OCI-LY7 (cell line): ENCODE measurements around the gene MEIS2. TPM values are rescaled to one million over a fixed set of nuclear protein-coding genes. Genes with fewer than 3 reads are reported as not detected.

Source experiments
- BruUV-seq: library from RNA; stranded (reverse); fragments of 400-500 nt; replicated peaks from 2 replicates; lab custom pipeline; 2021; lab: Mats Ljungman, UMichigan
- CTCF ChIA-PET: fragments of 300-600 bp; sonication (Branson Sonifier 250); formaldehyde crosslinking; loops from one replicate; lab custom pipeline; 2022; ENCODE audit warnings: antibody characterized with exemption; ENCODE audit not compliant: unreplicated experiment; lab: Charles Lee
- POLR2A ChIA-PET: fragments of 300-600 bp; sonication (Branson Sonifier 250); formaldehyde crosslinking; loops from one replicate; lab custom pipeline; 2022; ENCODE audit warnings: antibody characterized with exemption; lab: Charles Lee
- DNase-seq: peaks from one replicate; pipeline ENCODE4 v3.0.0-alpha.2; 2015; ENCODE audit warnings: low spot score
- H2AFZ ChIP-seq: fragments of 200-600 bp; sonication (generic), shearing (Covaris generic); 2 replicates; pipeline ENCODE4 v1.6.1; 2014; ENCODE audit warnings: mild to moderate bottlenecking, antibody characterized with exemption, low read length, moderate library complexity
- H3K27ac ChIP-seq: fragments of 200-600 bp; sonication (generic); 2 replicates; pipeline ENCODE4 v1.5.1; 2014; ENCODE audit warnings: mixed run types, low read depth, mild to moderate bottlenecking, moderate library complexity, low read length, inconsistent platforms; ENCODE audit not compliant: poor library complexity, severe bottlenecking
- H3K36me3 ChIP-seq: fragments of 200-600 bp; sonication (generic); 2 replicates; pipeline ENCODE4 v1.6.1; 2014; ENCODE audit warnings: mild to moderate bottlenecking, antibody characterized with exemption, low read length, moderate library complexity, mixed read lengths; ENCODE audit not compliant: insufficient read depth
- H3K4me1 ChIP-seq: fragments of 200-600 bp; sonication (generic); 2 replicates; pipeline ENCODE4 v1.5.1; 2014; ENCODE audit warnings: mild to moderate bottlenecking, low read length; ENCODE audit not compliant: insufficient read depth, poor library complexity, severe bottlenecking
- H3K4me2 ChIP-seq: fragments of 200-600 bp; sonication (generic); 2 replicates; pipeline ENCODE4 v1.6.1; 2014; ENCODE audit warnings: mild to moderate bottlenecking, low read length
- H3K4me3 ChIP-seq: fragments of 200-600 bp; sonication (generic); 2 replicates; pipeline ENCODE4 v1.5.1; 2014; ENCODE audit warnings: mild to moderate bottlenecking, low read depth, low read length; ENCODE audit not compliant: poor library complexity, severe bottlenecking
- H3K79me2 ChIP-seq: fragments of 200-600 bp; sonication (generic); 2 replicates; pipeline ENCODE4 v1.6.1; 2016; ENCODE audit warnings: low read depth, mild to moderate bottlenecking, low read length, moderate library complexity, mixed read lengths; ENCODE audit not compliant: insufficient read depth
- H3K9me2 ChIP-seq: fragments of 200-600 bp; sonication (generic); 2 replicates; pipeline ENCODE4 v1.6.1; 2016; ENCODE audit warnings: mild to moderate bottlenecking, low read length, mixed read lengths; ENCODE audit not compliant: insufficient read depth
- H3K9me3 ChIP-seq: fragments of 200-600 bp; sonication (generic); 2 replicates; pipeline ENCODE4 v1.6.1; 2014; ENCODE audit warnings: mild to moderate bottlenecking, mixed run types, low read length, mixed read lengths
- H4K20me1 ChIP-seq: fragments of 200-600 bp; sonication (generic); 2 replicates; pipeline ENCODE4 v1.6.1; 2014; ENCODE audit warnings: mild to moderate bottlenecking, antibody characterized with exemption, low read length, moderate library complexity, mixed read lengths; ENCODE audit not compliant: insufficient read depth
- CTCF ChIP-seq: fragments of 200-600 bp; sonication (generic); conservative IDR thresholded peaks from 2 replicates; pipeline ENCODE4 v1.5.1; 2014; ENCODE audit warnings: mild to moderate bottlenecking, antibody characterized with exemption, low read length, moderate library complexity, mixed read lengths
- EZH2phosphoT487 ChIP-seq: fragments of 200-600 bp; sonication (generic); IDR thresholded peaks from 2 replicates; pipeline ENCODE4 v1.6.1; 2018; ENCODE audit warnings: low read depth, borderline replicate concordance, mild to moderate bottlenecking, mixed run types, antibody characterized with exemption, low read length, moderate library complexity, mixed read lengths
- intact Hi-C: fragments of 100-400 bp; cut with micrococcal nuclease; formaldehyde crosslinking; loops from one replicate; pipeline ENCODE4 v1.10.0; 2022; ENCODE audit not compliant: unreplicated experiment
- total RNA-seq, 2 experiments: library from RNA; depleted of rRNA in 1 of 2; stranded (reverse); fragments of >200 nt in 1 of 2; shearing (Covaris generic) in 1 of 2; gene quantifications; 2 replicates each; pipeline ENCODE4 v1.2.3, GENCODE V29; 2014 to 2022

Gene MEIS2
- total RNA-seq, 2 experiments from 2014 or later = 31.0 to 35.8 TPM

- Histone ChIP-seq H3K79me2 (no peaks in the 10 kb centered on the region), H4K20me1 (no peaks in the 10 kb centered on the region), H3K36me3 (peaks cover 9% of the 10 kb centered on the region; the same call in 1 of the 2 replicates), H3K9me3 (no peaks in the 10 kb centered on the region), H3K27ac (no peak overlapping the region), H2AFZ (no peak overlapping the region), H3K4me1 (no peaks in the 10 kb centered on the region), H3K9me2 (no peaks in the 10 kb centered on the region), H3K4me3 (no peak overlapping the region), H3K4me2 (no peak overlapping the region)
- CTCF ChIA-PET = no interaction called here
- TF ChIP-seq EZH2phosphoT487 (no peak), CTCF (no peak)
- intact Hi-C loops = no loop called here
- no TSS peak for BruUV-seq
- DNase-seq = no peak
- POLR2A ChIA-PET = no interaction called here
These were observed 158.6 kb downstream of the MEIS2 start for GRCh38 chr15:36941798-36942197.

GRCh38 chr15:36940636-36941260, 159.6 kb downstream of the MEIS2 start:
- CTCF ChIA-PET = no interaction called here
- H4K20me1 ChIP-seq = no peaks in the 10 kb centered on the region
- TF ChIP-seq EZH2phosphoT487 (no peak), CTCF (no peak)
- no peaks in the 10 kb centered on the region for H3K9me2 ChIP-seq
- H3K36me3 ChIP-seq = peaks cover 9% of the 10 kb centered on the region; the same call in 1 of the 2 replicates
- H3K79me2 ChIP-seq = no peaks in the 10 kb centered on the region
- H3K9me3 ChIP-seq = no peaks in the 10 kb centered on the region
- no peak for DNase-seq
- no peak overlapping the region for H3K27ac ChIP-seq
- no TSS peak for BruUV-seq
- POLR2A ChIA-PET = interaction anchor here (1.0 kb wide), 1 partner anchor 43 kb away, joined by 3 read pairs; no protein-coding TSS in a partner anchor
- intact Hi-C loops = no loop called here
- H3K4me3 ChIP-seq = no peak overlapping the region
- no peak overlapping the region for H3K4me2 ChIP-seq
- H3K4me1 ChIP-seq = no peaks in the 10 kb centered on the region
- H2AFZ ChIP-seq = no peak overlapping the region

- TF ChIP-seq EZH2phosphoT487 (no peak), CTCF (no peak)
- Histone ChIP-seq H3K27ac (no peak overlapping the region), H3K79me2 (no peaks in the 10 kb centered on the region), H3K9me2 (no peaks in the 10 kb centered on the region), H4K20me1 (no peaks in the 10 kb centered on the region), H2AFZ (no peak overlapping the region), H3K9me3 (no peaks in the 10 kb centered on the region), H3K4me1 (no peaks in the 10 kb centered on the region), H3K4me3 (no peak overlapping the region), H3K36me3 (peaks cover 9% of the 10 kb centered on the region; the same call in 1 of the 2 replicates), H3K4me2 (no peak overlapping the region)
- CTCF ChIA-PET = no interaction called here
- BruUV-seq = no TSS peak
- intact Hi-C loops = no loop called here
- POLR2A ChIA-PET = interaction anchor here (1.0 kb wide), 1 partner anchor 43 kb away, joined by 3 read pairs; no protein-coding TSS in a partner anchor
- no peak for DNase-seq
These were observed 160.1 kb downstream of the MEIS2 start for GRCh38 chr15:36940219-36940618.
